ENCODE data around the gene LPCAT1. TPM values are rescaled to one million over a fixed set of nuclear protein-coding genes. Genes with fewer than 3 reads are reported as not detected.

Gene LPCAT1
- total RNA-seq, 1 donor from 2014 or later = 11.0 TPM

DNA sequence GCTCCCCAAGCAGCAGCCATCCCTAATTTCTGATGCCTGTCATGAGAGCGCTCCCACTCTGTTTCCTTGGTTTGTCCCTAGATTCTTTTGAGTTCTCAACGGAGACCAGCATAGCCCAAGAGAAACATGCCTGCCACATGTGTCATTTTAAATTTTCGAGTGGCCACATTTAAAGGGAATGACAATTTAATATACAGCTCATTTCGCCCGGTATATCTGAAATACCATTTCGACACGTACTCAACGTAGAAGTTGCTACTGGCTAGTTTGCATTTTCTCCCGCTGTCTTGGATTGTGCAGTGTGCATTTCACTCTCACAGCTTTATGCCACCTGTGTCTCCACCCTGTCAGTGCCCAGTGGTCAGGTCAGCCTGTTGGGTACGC is 21.0 kb downstream of the LPCAT1 start:
- intact Hi-C loops (cut with micrococcal nuclease) = no loop called here
- Histone ChIP-seq H3K36me3 (no peaks in the 10 kb centered on the region), H3K4me3 (no peak overlapping the region), H3K4me1 (peaks cover 44% of the 10 kb centered on the region), H3K27ac (replicated peaks) (no peak overlapping the region), H3K27me3 (ENCODE audit: low read depth) (no peaks in the 10 kb centered on the region), H3K9me3 (replicated peaks) (no peaks in the 10 kb centered on the region)
- DNase-seq = no peak
- TF ChIP-seq, protein P1, sequence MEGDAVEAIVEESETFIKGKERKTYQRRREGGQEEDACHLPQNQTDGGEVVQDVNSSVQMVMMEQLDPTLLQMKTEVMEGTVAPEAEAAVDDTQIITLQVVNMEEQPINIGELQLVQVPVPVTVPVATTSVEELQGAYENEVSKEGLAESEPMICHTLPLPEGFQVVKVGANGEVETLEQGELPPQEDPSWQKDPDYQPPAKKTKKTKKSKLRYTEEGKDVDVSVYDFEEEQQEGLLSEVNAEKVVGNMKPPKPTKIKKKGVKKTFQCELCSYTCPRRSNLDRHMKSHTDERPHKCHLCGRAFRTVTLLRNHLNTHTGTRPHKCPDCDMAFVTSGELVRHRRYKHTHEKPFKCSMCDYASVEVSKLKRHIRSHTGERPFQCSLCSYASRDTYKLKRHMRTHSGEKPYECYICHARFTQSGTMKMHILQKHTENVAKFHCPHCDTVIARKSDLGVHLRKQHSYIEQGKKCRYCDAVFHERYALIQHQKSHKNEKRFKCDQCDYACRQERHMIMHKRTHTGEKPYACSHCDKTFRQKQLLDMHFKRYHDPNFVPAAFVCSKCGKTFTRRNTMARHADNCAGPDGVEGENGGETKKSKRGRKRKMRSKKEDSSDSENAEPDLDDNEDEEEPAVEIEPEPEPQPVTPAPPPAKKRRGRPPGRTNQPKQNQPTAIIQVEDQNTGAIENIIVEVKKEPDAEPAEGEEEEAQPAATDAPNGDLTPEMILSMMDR (IDR thresholded peaks at IDR 0.05; ENCODE audit: borderline replicate concordance) = no peak

DNA sequence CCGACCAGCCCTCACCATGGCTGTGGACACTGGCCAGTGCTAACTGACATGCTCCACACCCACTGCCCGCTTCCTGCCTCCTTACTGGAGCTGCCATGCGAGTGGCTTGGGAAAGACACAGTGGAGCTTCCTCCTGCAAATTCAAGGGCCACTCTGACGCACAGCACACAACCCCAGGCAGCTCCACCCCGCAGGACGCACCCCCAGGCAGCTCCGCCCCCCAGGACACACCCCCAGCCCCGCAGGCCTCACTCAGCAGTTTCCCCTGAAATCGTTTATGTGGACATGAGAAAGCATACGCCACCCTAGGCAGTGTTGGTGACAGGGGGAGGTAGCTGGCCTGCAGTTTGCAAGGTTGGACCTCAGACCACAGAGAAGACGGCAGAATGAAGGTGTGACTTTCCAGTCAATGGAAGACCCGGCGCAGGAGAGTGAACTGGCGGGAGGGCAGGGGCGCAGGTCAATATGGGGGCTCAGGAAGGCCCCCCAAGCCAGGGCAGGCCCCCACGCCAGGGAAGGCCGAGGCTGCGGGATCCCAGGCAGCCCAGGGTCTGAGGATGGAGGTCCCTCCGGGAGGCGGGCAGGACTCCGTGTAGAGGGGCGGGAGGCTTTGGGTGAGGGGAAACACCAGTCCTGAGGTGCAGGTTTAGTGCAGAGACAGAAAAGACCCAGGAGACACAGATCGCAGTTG is 21.6 kb downstream of the LPCAT1 start:
- Histone ChIP-seq H3K36me3 (peaks cover 1% of the 10 kb centered on the region), H3K4me3 (no peak overlapping the region), H3K27ac (replicated peaks) (no peak overlapping the region), H3K27me3 (ENCODE audit: low read depth) (no peaks in the 10 kb centered on the region), H3K4me1 (peaks cover 50% of the 10 kb centered on the region), H3K9me3 (replicated peaks) (no peaks in the 10 kb centered on the region)
- intact Hi-C loops (cut with micrococcal nuclease) = no loop called here
- DNase-seq = peak; percentile 40
- TF ChIP-seq, protein P1 (IDR thresholded peaks at IDR 0.05; ENCODE audit: borderline replicate concordance) = no peak

DNA sequence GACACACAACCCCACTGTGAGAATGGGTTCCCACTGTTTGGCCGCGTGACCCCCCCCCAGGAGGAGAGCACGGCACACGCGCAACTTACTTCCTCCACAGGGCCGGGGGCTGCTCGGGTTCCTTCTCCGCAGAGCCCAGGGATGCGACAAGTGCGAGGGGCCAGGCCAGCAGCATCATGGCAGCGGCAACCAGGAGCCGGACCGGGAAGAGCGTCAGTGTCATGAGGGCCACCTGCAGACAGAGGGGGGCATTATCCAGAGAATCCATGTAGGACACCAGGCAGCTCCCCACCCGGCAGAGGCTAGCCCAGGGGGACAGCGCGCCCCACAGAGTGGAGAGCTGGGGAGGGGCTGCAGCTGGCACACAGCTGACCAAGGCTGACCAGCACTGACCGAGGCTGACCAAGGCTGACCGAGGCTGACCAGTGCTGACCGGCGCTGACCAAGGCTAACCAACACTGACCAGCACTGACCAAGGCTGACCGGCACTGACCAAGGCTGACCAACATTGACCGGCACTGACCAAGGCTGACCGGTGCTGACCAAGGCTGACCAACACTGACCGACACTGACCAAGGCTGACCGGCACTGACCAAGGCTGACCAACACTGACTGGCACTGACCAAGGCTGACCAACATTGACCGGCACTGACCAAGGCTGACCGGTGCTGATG is 22.3 kb downstream of the LPCAT1 start:
- no peak for DNase-seq
- Histone ChIP-seq H3K27ac (replicated peaks) (no peak overlapping the region), H3K9me3 (replicated peaks) (no peaks in the 10 kb centered on the region), H3K4me1 (peaks cover 54% of the 10 kb centered on the region), H3K27me3 (ENCODE audit: low read depth) (no peaks in the 10 kb centered on the region), H3K4me3 (no peak overlapping the region), H3K36me3 (peaks cover 3% of the 10 kb centered on the region)
- intact Hi-C loops (cut with micrococcal nuclease) = no loop called here
- TF ChIP-seq, protein P1 (IDR thresholded peaks at IDR 0.05; ENCODE audit: borderline replicate concordance) = no peak

DNA sequence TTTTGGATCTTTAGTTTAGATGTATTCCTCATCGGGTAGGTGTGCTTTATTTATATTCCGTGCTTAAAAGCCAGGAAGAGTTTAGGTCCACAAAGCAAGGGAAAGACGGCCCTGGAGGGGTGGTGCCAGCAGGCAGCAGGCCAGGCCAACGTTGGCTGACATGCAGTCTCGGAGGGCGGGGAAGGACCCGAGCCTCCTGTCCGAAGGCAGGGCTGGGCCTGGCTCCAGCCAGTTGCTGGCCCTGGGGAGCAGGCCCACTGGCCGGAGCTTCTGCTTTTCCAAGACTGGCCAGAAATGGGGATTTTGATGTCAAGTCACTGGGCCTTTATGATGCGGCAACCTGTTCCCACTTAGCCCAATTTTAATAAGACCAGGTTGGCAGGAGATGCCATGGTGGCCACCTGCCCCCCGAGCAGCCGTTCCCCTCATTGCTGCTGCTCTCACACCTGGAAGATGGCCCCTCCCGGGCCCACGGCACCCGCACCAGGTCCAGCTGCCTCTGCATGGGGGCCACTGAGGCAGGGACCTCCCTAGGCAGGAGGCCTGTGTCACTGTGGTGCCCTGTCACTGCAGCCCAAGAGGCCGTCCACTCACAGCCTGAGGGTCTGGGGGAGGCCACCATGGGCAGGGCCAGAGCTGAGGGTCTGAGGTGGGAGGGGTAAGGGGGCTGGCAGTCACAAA is 23.2 kb downstream of the LPCAT1 start:
- peak; percentile 81 for DNase-seq
- Histone ChIP-seq H3K27me3 (ENCODE audit: low read depth) (no peaks in the 10 kb centered on the region), H3K9me3 (replicated peaks) (no peaks in the 10 kb centered on the region), H3K4me1 (peaks cover 49% of the 10 kb centered on the region), H3K27ac (replicated peaks) (no peak overlapping the region), H3K4me3 (no peak overlapping the region), H3K36me3 (peaks cover 3% of the 10 kb centered on the region)
- intact Hi-C loops (cut with micrococcal nuclease) = no loop called here
- TF ChIP-seq, protein P1 (IDR thresholded peaks at IDR 0.05; ENCODE audit: borderline replicate concordance) = no peak

DNA sequence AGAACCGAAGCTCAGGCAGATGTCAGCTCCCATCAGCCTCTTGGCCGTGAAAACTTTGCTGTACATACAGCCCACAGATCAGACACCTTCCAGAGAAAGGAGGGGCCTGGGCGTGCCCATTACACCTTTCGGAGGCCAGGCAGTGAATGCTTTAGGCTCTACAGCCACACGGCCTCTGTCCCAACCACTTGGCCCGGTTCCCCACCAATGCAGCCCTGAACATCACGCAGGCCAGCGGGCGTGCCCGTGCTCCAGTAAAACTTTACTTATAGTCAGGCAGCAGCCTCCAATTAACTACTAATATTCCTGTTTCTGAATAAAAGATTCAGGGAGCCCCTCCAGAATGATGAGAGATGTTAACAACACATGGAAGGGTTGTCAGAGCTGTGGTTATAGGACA is 23.9 kb downstream of the LPCAT1 start:
- TF ChIP-seq, protein P1 (IDR thresholded peaks at IDR 0.05; ENCODE audit: borderline replicate concordance) = no peak
- DNase-seq = no peak
- no peak overlapping the region for H3K4me3 ChIP-seq
- H3K4me1 ChIP-seq = peaks cover 49% of the 10 kb centered on the region
- intact Hi-C loops (cut with micrococcal nuclease) = no loop called here
- no peak overlapping the region for H3K27ac ChIP-seq (replicated peaks)
- H3K36me3 ChIP-seq = peaks cover 3% of the 10 kb centered on the region
- no peaks in the 10 kb centered on the region for H3K27me3 ChIP-seq (ENCODE audit: low read depth)
- H3K9me3 ChIP-seq (replicated peaks) = no peaks in the 10 kb centered on the region
